ENCODE measurements around the gene PRICKLE2.
A peak's percentile ranks its signal among the peaks of the same experiment; 100 is the strongest.

The PRICKLE2 gene

GRCh38 chr3:64098670-64099069 lies 126.6 kb downstream of the PRICKLE2 start:
- peak; percentile 28 for DNase-seq (ENCODE audit: low spot score)

- no peak for DNase-seq (ENCODE audit: low spot score)
Measured at GRCh38 chr3:64097920-64098319, 127.3 kb downstream of the PRICKLE2 start.

- no peak for DNase-seq (ENCODE audit: low spot score)
Measured at GRCh38 chr3:64095802-64096201, 129.5 kb downstream of the PRICKLE2 start.

GRCh38 chr3:64094713-64095079 lies 130.6 kb downstream of the PRICKLE2 start:
- no peak for DNase-seq (ENCODE audit: low spot score)

- DNase-seq (ENCODE audit: low spot score) = peak; percentile 47
Measured at GRCh38 chr3:64093825-64094712, 131.2 kb downstream of the PRICKLE2 start.

- DNase-seq (ENCODE audit: low spot score) = no peak
Measured at GRCh38 chr3:64093211-64093610, 132.1 kb downstream of the PRICKLE2 start.

- no peak for DNase-seq (ENCODE audit: low spot score)
Measured at GRCh38 chr3:64091501-64091900, 133.8 kb downstream of the PRICKLE2 start.

- DNase-seq (ENCODE audit: low spot score) = peak; percentile 61
Measured at GRCh38 chr3:64089386-64089785, 135.9 kb downstream of the PRICKLE2 start.

GRCh38 chr3:64088408-64089205 lies 136.7 kb downstream of the PRICKLE2 start:
- peak; percentile 55 for DNase-seq (ENCODE audit: low spot score)

- DNase-seq (ENCODE audit: low spot score) = peak; percentile 19
Measured at GRCh38 chr3:64086479-64087252, 138.6 kb downstream of the PRICKLE2 start.

- peak; percentile 100 for DNase-seq (ENCODE audit: low spot score)
Measured at GRCh38 chr3:64084640-64085039, 140.6 kb downstream of the PRICKLE2 start.

GRCh38 chr3:64083575-64083974 lies 141.7 kb downstream of the PRICKLE2 start:
- DNase-seq (ENCODE audit: low spot score) = peak; percentile 64

GRCh38 chr3:64082961-64083541 lies 142.2 kb downstream of the PRICKLE2 start:
- no peak for DNase-seq (ENCODE audit: low spot score)

- peak; percentile 67 for DNase-seq (ENCODE audit: low spot score)
Measured at GRCh38 chr3:64082411-64082810, 142.9 kb downstream of the PRICKLE2 start.

- no peak for DNase-seq (ENCODE audit: low spot score)
Measured at GRCh38 chr3:64081235-64081630, 144.0 kb downstream of the PRICKLE2 start.

GRCh38 chr3:64080616-64081234 lies 144.5 kb downstream of the PRICKLE2 start:
- DNase-seq (ENCODE audit: low spot score) = no peak

- DNase-seq (ENCODE audit: low spot score) = peak; percentile 43
Measured at GRCh38 chr3:64079369-64080150, 145.7 kb downstream of the PRICKLE2 start.

- DNase-seq (ENCODE audit: low spot score) = no peak
Measured at GRCh38 chr3:64078966-64079365, 146.3 kb downstream of the PRICKLE2 start.

GRCh38 chr3:64074895-64075679 lies 150.2 kb downstream of the PRICKLE2 start:
- DNase-seq (ENCODE audit: low spot score) = no peak

GRCh38 chr3:64074060-64074459 lies 151.2 kb downstream of the PRICKLE2 start:
- DNase-seq (ENCODE audit: low spot score) = no peak

Measured in kidney tubule cell (primary cell).